Stomach (tissue), 9 donors: ENCODE measurements around the gene STK17B. TPM values are rescaled to one million over a fixed set of nuclear protein-coding genes. Genes with fewer than 3 reads are reported as not detected.

Experiments used
- DNase-seq, 2 donors: peaks; one replicate each; pipeline versions ENCODE4 v3.0.0 to v3.0.0-alpha.2; 2013 to 2019
- H3K27ac ChIP-seq, 5 donors: fragments of 200-600 bp in 4 of 5; sonication (generic) in 4 of 5; one replicate each; pipeline ENCODE4 v1.5.1; 2013 to 2019; ENCODE audit warnings: mild to moderate bottlenecking in 1 of 5, moderate library complexity in 1 of 5
- H3K27me3 ChIP-seq, 3 donors: fragments of 200-600 bp; sonication (generic); one replicate each; pipeline ENCODE4 v1.5.1; 2017 to 2019; ENCODE audit warnings: mixed run types in 1 of 3
- H3K36me3 ChIP-seq, 4 donors: fragments of 200-600 bp; sonication (generic); 1 replicate in 3 of 4; 2 replicates in 1 of 4; pipeline ENCODE4 v1.5.1; 2016 to 2019
- H3K4me1 ChIP-seq, 4 donors: fragments of 200-600 bp; sonication (generic); one replicate each; pipeline ENCODE4 v1.5.1; 2016 to 2019
- H3K4me3 ChIP-seq, 4 donors: fragments of 200-600 bp; sonication (generic) in 3 of 4; one replicate each; pipeline ENCODE4 v1.5.1; 2016 to 2019; ENCODE audit warnings: mild to moderate bottlenecking in 1 of 4
- H3K9me3 ChIP-seq, 4 donors: fragments of 200-600 bp; sonication (generic); one replicate each; pipeline ENCODE4 v1.5.1; 2016 to 2019
- CTCF ChIP-seq, 7 experiments: fragments of 450-650 bp in 4 of 7; fragments of 200-600 bp in 3 of 7; sonication (generic) in 3 of 7; IDR thresholded peaks; one replicate each; pipeline ENCODE4 v1.5.1; 2016 to 2019; ENCODE audit warnings: antibody characterized with exemption in 7 of 7, control low read depth in 2 of 7, mild to moderate bottlenecking in 1 of 7
- EP300 ChIP-seq: sonication (generic); formaldehyde crosslinking; IDR thresholded peaks from one replicate; pipeline ENCODE4 v1.6.1; 2017; ENCODE audit warnings: antibody characterized with exemption
- POLR2A ChIP-seq, 4 donors: fragments of 450-650 bp; IDR thresholded peaks; one replicate each; pipeline ENCODE4 v1.6.1; 2016; ENCODE audit warnings: antibody characterized with exemption in 4 of 4, control low read depth in 2 of 4, mild to moderate bottlenecking in 1 of 4, moderate library complexity in 1 of 4
- POLR2AphosphoS5 ChIP-seq, 3 donors: sonication (generic); formaldehyde crosslinking; IDR thresholded peaks; one replicate each; pipeline ENCODE4 v1.6.1; 2016; ENCODE audit warnings: antibody characterized with exemption in 3 of 3
- WGBS, 5 donors: extraction: QIAGEN DNeasy Blood & Tissue Kit in 3 of 5; methylation state at CpG; one replicate each; pipeline versions ENCODE4 v1.1.5 to v1.1.7; 2013 to 2018; 5-methylcytosine and 5-hydroxymethylcytosine counted together
- intact Hi-C: fragments of 100-400 bp; cut with DNase I; formaldehyde crosslinking; loops from one replicate; pipeline ENCODE4 v1.15.1; 2023; ENCODE audit warnings: low total_unique reads
- polyA plus RNA-seq, 3 donors: library from polyadenylated mRNA; stranded (reverse); fragments of 200-250 nt; gene quantifications; one replicate each; pipeline ENCODE4 v1.2.3, GENCODE V29; 2013
- total RNA-seq, 5 donors: library from RNA; depleted of rRNA; stranded (reverse); fragments of >200 nt; gene quantifications; one replicate each; pipeline versions ENCODE4 v1.1.0 to v1.2.3, GENCODE V29; 2014 to 2016
- donor health status: healthy with polysubstance abuse.
- donor health status: Bipolar disorder and iron deficiency.
- donor health status: healthy.

Gene STK17B
- total and polyA plus RNA-seq, 8 donors, result 3.4 to 76.4 (median 10.2) TPM

DNA sequence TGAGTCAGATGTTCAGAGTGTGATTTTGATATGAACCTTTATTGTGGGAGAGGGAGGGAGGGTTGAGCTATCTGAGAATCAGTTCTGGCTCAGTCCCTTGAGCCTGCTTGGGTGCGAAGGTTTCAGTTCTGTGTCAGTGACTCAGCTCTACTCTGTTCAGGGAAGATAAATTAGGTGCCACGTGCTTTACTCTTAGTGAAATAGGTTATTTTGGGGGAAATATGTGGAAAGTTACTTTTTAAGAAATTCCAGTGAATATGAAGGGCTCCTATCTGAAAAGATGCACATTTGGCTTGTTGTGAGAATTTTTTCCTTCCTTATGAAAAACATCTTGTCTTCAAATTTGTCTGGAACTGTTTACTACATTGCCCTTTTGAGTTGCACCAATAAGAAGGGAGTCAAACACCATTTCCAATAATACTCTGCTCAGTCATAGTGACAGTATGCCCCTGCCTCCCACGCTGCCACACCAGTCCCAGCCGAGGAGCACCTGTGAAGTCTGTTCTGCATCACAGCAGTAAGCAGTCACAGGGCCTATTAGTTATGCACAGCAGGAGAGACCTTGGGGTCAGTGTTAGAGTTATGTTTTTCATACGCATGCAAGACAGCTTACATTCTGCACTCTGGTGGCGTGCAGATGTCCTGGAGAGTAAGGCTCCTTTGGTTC, 69.9 kb downstream of the STK17B start:
- TF ChIP-seq POLR2AphosphoS5 (IDR thresholded peaks at IDR 0.05) (no peak), CTCF (IDR thresholded peaks at IDR 0.05) (no peak), POLR2A (IDR thresholded peaks at IDR 0.05) (no peak)
- intact Hi-C loops, result no loop called here
- H3K27ac ChIP-seq, result no peak overlapping the region
- 39 to 48% (median 43%) methylated on average over 6 of the region's 6 CpGs for WGBS, 5 donors
- H3K4me3 ChIP-seq, result no peak overlapping the region
- H3K9me3 ChIP-seq, result no peaks in the 10 kb centered on the region
- H3K4me1 ChIP-seq, result no peaks in the 10 kb centered on the region
- DNase-seq, result no peak
- no peaks in the 10 kb centered on the region for H3K27me3 ChIP-seq
- H3K36me3 ChIP-seq, result no peaks in the 10 kb centered on the region

GRCh38 chr2:196099916-196100315, 71.5 kb downstream of the STK17B start:
- Histone ChIP-seq H3K27ac (no peak overlapping the region), H3K27me3 (no peaks in the 10 kb centered on the region), H3K36me3 (no peaks in the 10 kb centered on the region), H3K4me1 (no peaks in the 10 kb centered on the region), H3K4me3 (no peak overlapping the region), H3K9me3 (no peaks in the 10 kb centered on the region)
- DNase-seq, result no peak
- no peak for TF ChIP-seq CTCF (IDR thresholded peaks at IDR 0.05)
- no peak for TF ChIP-seq EP300
- TF ChIP-seq POLR2A (IDR thresholded peaks at IDR 0.05), result no peak
- intact Hi-C loops, result no loop called here
- 80 to 90% (median 86%) methylated on average over 3 of the region's 3 CpGs for WGBS, 5 donors

GRCh38 chr2:196097864-196098660, 73.3 kb downstream of the STK17B start:
- 78 to 90% (median 81%) methylated on average over 6 of the region's 6 CpGs for WGBS, 5 donors
- H3K27me3 ChIP-seq, result no peaks in the 10 kb centered on the region
- H3K4me1 ChIP-seq, result no peaks in the 10 kb centered on the region
- H3K9me3 ChIP-seq, result no peaks in the 10 kb centered on the region
- no peak for TF ChIP-seq EP300
- TF ChIP-seq POLR2AphosphoS5 (IDR thresholded peaks at IDR 0.05), result no peak
- TF ChIP-seq CTCF (IDR thresholded peaks at IDR 0.05), result no peak
- TF ChIP-seq POLR2A (IDR thresholded peaks at IDR 0.05), result no peak
- intact Hi-C loops, result no loop called here
- no peak overlapping the region for H3K27ac ChIP-seq
- H3K36me3 ChIP-seq, result no peaks in the 10 kb centered on the region
- no peak overlapping the region for H3K4me3 ChIP-seq
- no peak for DNase-seq

GRCh38 chr2:196096982-196097745, 74.2 kb downstream of the STK17B start:
- no peak for DNase-seq
- Histone ChIP-seq H3K36me3 (no peaks in the 10 kb centered on the region), H3K4me3 (no peak overlapping the region), H3K9me3 (no peaks in the 10 kb centered on the region), H3K27ac (no peak overlapping the region), H3K27me3 (no peaks in the 10 kb centered on the region), H3K4me1 (no peaks in the 10 kb centered on the region)
- TF ChIP-seq EP300, result no peak
- no peak for TF ChIP-seq CTCF (IDR thresholded peaks at IDR 0.05)
- TF ChIP-seq POLR2A (IDR thresholded peaks at IDR 0.05), result no peak
- no peak for TF ChIP-seq POLR2AphosphoS5 (IDR thresholded peaks at IDR 0.05)
- 57 to 67% (median 60%) methylated on average over 5 of the region's 5 CpGs for WGBS, 5 donors
- intact Hi-C loops, result no loop called here
